ENCODE data around the gene PTPRA. TPM values are rescaled to one million over a fixed set of nuclear protein-coding genes. Genes with fewer than 3 reads are reported as not detected.

Gene PTPRA
- total and polyA plus RNA-seq, 10 of the 15 experiments (the other 5 are each of a cell fraction or from before 2014, with no cell fraction given) = 3.9 to 62.1 (median 34.6) TPM

DNA sequence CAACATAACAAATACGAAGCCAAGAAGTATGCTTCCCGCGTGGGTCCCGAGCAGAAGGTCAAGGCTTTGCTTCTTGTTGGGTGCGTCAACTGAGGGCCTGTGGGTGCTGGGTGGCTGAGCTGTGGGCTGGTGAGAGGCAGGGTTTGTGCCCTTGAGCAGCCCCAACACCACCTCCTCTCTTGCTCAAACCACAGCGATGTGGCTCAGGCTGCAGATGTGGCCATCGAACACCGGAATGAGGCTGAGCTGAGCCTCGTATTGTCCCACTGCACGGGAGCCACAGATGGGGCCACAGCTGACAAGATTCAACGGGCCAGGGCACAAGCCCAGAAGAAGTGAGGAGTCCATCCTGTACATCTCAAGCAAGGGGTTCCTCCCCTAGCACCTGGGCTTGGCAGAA lies 7.0 kb upstream of the PTPRA start:
- 97% methylated on average over 11 of the region's 11 CpGs for WGBS (ENCODE audit: insufficient coverage, insufficient replicate concordance, low lambda C conversion rate, missing lambda C conversion rate)
- Histone ChIP-seq H3K9ac (ENCODE audit: control insufficient read depth, insufficient read depth, low read length) (no peak overlapping the region), H3K36me3 (ENCODE audit: control insufficient read depth in 2 of 2, insufficient read depth in 2 of 2, low read length in 1 of 2) (peaks cover 5 to 6% of the 10 kb centered on the region in 2 experiments; a peak in 3 of 4 replicates), H3K79me2 (ENCODE audit: control insufficient read depth, insufficient read depth, low read length) (no peaks in the 10 kb centered on the region), H4K20me1 (ENCODE audit: control insufficient read depth, insufficient read depth) (no peaks in the 10 kb centered on the region), H3K4me3 (no peak overlapping the region), H3K27me3 (replicated peaks in 1 of 2; ENCODE audit: control insufficient read depth in 2 of 2, insufficient read depth in 2 of 2, low read length in 1 of 2) (no peaks in the 10 kb centered on the region), H3K4me1 (ENCODE audit: control insufficient read depth, insufficient read depth, low read length) (peaks cover 6% of the 10 kb centered on the region), H2AFZ (ENCODE audit: control insufficient read depth, low read depth, low read length) (no peak overlapping the region), H3K4me2 (ENCODE audit: control insufficient read depth, insufficient read depth) (no peak overlapping the region), H3K9me3 (replicated peaks; ENCODE audit: control insufficient read depth, insufficient read depth, low read length) (no peaks in the 10 kb centered on the region), H3K27ac (ENCODE audit: control insufficient read depth, insufficient read depth) (no peak overlapping the region)
- no peak for ATAC-seq
- no peak for FAIRE-seq
- POLR2A ChIA-PET = no interaction called here
- RAD21 ChIA-PET (ENCODE audit: unreplicated experiment) = interaction anchor here (1.2 kb wide), 1 partner anchor 135 kb away, joined by 3 read pairs; no protein-coding TSS in a partner anchor
- CTCF ChIA-PET = no interaction called here
- intact Hi-C loops (cut with micrococcal nuclease; ENCODE audit: unreplicated experiment) = no loop called here
- in situ Hi-C loops (cut with MboI) = no loop called here
- TF ChIP-seq STAT1 (conservative IDR thresholded peaks at IDR 0.05) (no peak), CHD1 (IDR thresholded peaks at IDR 0.05; ENCODE audit: low read depth, low read length) (no peak), YY1 (IDR thresholded peaks at IDR 0.05; ENCODE audit: low read depth, low read length) (no peak), MXI1 (IDR thresholded peaks at IDR 0.05; ENCODE audit: low read depth, low read length) (no peak), NFIC (IDR thresholded peaks at IDR 0.05; ENCODE audit: low read depth, low read length) (no peak), CHD2 (IDR thresholded peaks at IDR 0.05; ENCODE audit: borderline replicate concordance, low read depth, low read length) (no peak), ZBED1 (IDR thresholded peaks at IDR 0.05; ENCODE audit: borderline replicate concordance) (no peak), KLF5 (IDR thresholded peaks at IDR 0.05; ENCODE audit: partially characterized antibody) (no peak), JUND (IDR thresholded peaks at IDR 0.05; ENCODE audit: low read depth, low read length) (no peak)
- TF ChIP-seq, protein P1, sequence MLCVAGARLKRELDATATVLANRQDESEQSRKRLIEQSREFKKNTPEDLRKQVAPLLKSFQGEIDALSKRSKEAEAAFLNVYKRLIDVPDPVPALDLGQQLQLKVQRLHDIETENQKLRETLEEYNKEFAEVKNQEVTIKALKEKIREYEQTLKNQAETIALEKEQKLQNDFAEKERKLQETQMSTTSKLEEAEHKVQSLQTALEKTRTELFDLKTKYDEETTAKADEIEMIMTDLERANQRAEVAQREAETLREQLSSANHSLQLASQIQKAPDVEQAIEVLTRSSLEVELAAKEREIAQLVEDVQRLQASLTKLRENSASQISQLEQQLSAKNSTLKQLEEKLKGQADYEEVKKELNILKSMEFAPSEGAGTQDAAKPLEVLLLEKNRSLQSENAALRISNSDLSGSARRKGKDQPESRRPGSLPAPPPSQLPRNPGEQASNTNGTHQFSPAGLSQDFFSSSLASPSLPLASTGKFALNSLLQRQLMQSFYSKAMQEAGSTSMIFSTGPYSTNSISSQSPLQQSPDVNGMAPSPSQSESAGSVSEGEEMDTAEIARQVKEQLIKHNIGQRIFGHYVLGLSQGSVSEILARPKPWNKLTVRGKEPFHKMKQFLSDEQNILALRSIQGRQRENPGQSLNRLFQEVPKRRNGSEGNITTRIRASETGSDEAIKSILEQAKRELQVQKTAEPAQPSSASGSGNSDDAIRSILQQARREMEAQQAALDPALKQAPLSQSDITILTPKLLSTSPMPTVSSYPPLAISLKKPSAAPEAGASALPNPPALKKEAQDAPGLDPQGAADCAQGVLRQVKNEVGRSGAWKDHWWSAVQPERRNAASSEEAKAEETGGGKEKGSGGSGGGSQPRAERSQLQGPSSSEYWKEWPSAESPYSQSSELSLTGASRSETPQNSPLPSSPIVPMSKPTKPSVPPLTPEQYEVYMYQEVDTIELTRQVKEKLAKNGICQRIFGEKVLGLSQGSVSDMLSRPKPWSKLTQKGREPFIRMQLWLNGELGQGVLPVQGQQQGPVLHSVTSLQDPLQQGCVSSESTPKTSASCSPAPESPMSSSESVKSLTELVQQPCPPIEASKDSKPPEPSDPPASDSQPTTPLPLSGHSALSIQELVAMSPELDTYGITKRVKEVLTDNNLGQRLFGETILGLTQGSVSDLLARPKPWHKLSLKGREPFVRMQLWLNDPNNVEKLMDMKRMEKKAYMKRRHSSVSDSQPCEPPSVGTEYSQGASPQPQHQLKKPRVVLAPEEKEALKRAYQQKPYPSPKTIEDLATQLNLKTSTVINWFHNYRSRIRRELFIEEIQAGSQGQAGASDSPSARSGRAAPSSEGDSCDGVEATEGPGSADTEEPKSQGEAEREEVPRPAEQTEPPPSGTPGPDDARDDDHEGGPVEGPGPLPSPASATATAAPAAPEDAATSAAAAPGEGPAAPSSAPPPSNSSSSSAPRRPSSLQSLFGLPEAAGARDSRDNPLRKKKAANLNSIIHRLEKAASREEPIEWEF (IDR thresholded peaks at IDR 0.05; ENCODE audit: insufficient replicate concordance, low read depth, low read length) = no peak
- TF ChIP-seq, protein P2, sequence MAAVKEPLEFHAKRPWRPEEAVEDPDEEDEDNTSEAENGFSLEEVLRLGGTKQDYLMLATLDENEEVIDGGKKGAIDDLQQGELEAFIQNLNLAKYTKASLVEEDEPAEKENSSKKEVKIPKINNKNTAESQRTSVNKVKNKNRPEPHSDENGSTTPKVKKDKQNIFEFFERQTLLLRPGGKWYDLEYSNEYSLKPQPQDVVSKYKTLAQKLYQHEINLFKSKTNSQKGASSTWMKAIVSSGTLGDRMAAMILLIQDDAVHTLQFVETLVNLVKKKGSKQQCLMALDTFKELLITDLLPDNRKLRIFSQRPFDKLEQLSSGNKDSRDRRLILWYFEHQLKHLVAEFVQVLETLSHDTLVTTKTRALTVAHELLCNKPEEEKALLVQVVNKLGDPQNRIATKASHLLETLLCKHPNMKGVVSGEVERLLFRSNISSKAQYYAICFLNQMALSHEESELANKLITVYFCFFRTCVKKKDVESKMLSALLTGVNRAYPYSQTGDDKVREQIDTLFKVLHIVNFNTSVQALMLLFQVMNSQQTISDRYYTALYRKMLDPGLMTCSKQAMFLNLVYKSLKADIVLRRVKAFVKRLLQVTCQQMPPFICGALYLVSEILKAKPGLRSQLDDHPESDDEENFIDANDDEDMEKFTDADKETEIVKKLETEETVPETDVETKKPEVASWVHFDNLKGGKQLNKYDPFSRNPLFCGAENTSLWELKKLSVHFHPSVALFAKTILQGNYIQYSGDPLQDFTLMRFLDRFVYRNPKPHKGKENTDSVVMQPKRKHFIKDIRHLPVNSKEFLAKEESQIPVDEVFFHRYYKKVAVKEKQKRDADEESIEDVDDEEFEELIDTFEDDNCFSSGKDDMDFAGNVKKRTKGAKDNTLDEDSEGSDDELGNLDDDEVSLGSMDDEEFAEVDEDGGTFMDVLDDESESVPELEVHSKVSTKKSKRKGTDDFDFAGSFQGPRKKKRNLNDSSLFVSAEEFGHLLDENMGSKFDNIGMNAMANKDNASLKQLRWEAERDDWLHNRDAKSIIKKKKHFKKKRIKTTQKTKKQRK (IDR thresholded peaks at IDR 0.05; ENCODE audit: low read depth, low read length) = no peak
- TF ChIP-seq, protein P3, sequence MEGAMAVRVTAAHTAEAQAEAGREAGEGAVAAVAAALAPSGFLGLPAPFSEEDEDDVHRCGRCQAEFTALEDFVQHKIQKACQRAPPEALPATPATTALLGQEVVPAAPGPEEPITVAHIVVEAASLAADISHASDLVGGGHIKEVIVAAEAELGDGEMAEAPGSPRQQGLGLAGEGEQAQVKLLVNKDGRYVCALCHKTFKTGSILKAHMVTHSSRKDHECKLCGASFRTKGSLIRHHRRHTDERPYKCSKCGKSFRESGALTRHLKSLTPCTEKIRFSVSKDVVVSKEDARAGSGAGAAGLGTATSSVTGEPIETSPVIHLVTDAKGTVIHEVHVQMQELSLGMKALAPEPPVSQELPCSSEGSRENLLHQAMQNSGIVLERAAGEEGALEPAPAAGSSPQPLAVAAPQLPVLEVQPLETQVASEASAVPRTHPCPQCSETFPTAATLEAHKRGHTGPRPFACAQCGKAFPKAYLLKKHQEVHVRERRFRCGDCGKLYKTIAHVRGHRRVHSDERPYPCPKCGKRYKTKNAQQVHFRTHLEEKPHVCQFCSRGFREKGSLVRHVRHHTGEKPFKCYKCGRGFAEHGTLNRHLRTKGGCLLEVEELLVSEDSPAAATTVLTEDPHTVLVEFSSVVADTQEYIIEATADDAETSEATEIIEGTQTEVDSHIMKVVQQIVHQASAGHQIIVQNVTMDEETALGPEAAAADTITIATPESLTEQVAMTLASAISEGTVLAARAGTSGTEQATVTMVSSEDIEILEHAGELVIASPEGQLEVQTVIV (IDR thresholded peaks at IDR 0.05; ENCODE audit: borderline replicate concordance, partially characterized antibody) = no peak
- SMC1A ChIA-PET (ENCODE audit: uncharacterized antibody, unreplicated experiment) = interaction anchor here (1.0 kb wide), 1 partner anchor 35 kb away, joined by 3 read pairs; no protein-coding TSS in a partner anchor
- BruUV-seq (replicated peaks) = no TSS peak
- DNase-seq (ENCODE audit: low read depth, low spot score) = no peak
